Measurements from ENCODE around the gene FAM149B1. TPM values are rescaled to one million over a fixed set of nuclear protein-coding genes. Genes with fewer than 3 reads are reported as not detected.
A peak's percentile ranks its signal among the peaks of the same experiment; 100 is the strongest.
"Not testable (repeated sequence)": the region's sequence is repeated elsewhere in the genome, so short reads cannot be mapped to it uniquely, and the experiment has no call there.

The FAM149B1 gene
- total RNA-seq, 4 donors from 2014 or later, result 7.4 to 21.6 (median 13.2) TPM

GRCh38 chr10:73251683-73252444, 83.9 kb downstream of the FAM149B1 start:
- DNase-seq, result no peak
- H3K4me1 ChIP-seq, result peaks cover 0 to 30% (median 10%) of the 10 kb centered on the region in 4 donors
- H3K27ac ChIP-seq, result peak overlapping the region; percentile 84 to 92 (median 88)
- no peak for TF ChIP-seq POLR2A (IDR thresholded peaks at IDR 0.05)
- TF ChIP-seq, protein P1, sequence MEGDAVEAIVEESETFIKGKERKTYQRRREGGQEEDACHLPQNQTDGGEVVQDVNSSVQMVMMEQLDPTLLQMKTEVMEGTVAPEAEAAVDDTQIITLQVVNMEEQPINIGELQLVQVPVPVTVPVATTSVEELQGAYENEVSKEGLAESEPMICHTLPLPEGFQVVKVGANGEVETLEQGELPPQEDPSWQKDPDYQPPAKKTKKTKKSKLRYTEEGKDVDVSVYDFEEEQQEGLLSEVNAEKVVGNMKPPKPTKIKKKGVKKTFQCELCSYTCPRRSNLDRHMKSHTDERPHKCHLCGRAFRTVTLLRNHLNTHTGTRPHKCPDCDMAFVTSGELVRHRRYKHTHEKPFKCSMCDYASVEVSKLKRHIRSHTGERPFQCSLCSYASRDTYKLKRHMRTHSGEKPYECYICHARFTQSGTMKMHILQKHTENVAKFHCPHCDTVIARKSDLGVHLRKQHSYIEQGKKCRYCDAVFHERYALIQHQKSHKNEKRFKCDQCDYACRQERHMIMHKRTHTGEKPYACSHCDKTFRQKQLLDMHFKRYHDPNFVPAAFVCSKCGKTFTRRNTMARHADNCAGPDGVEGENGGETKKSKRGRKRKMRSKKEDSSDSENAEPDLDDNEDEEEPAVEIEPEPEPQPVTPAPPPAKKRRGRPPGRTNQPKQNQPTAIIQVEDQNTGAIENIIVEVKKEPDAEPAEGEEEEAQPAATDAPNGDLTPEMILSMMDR (IDR thresholded peaks at IDR 0.05), result no peak
- H3K4me3 ChIP-seq, result peak overlapping the region; percentile 67 to 79 (median 68)
- H3K27me3 ChIP-seq, result no peaks in the 10 kb centered on the region
- no peaks in the 10 kb centered on the region for H3K9me3 ChIP-seq
- H3K36me3 ChIP-seq, result peaks cover 0 to 21% (median 0%) of the 10 kb centered on the region in 3 donors

DNA sequence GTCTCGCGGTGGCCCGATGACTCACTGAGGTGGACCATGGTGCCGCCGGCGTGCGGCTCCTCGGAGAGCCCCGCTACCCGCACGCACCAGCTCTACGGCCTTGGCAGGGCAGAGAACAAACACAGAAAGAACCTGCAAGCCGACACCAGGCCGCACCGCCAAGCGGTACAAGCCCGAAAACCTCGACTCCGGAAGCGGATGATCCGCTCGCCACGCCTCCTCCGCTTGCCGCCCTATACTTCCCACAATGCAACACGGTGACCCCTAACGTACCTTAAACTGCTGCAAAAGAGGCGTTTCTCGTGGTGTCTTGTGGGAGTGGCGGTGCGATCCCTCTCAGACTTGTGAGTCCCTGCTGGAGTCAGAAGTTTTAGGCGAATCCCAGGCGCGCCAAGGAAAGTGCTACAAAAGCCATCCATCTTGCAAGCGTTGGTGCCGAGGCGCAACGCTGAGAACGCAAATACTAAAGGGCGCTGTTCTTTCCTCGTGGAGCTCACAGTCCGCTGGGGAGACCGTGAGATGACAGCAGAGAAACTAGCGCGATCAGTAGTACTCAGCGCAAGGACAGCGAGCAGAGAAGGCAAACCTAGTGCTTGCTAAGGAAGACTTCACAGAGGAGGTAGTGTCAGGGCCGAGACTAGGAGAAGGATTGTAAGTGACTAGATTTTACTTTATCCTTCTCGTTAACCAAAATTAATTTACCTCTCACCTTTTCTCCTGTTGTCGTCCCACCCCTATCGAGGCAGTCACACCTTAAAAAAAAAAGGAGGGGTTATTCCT, 84.7 kb downstream of the FAM149B1 start, which contains the start of gene MRPS16:
Gene MRPS16, minus strand, starts transcription at position 200 of the 780 bp plus-strand sequence. Its CDS starts 162 bp downstream, at position 38.
- Histone ChIP-seq H3K4me1 (peaks cover 0 to 28% (median 9%) of the 10 kb centered on the region in 4 donors), H3K4me3 (peak within 1 kb of the TSS; percentile 67 to 79 (median 68)), H3K27ac (peak within 1 kb of the TSS; percentile 84 to 92 (median 88)), H3K36me3 (peaks cover 0 to 21% (median 0%) of the 10 kb centered on the region in 3 donors), H3K9me3 (no peaks in the 10 kb centered on the region), H3K27me3 (no peaks in the 10 kb centered on the region)
- DNase-seq, result peak; percentile 93 to 98 (median 95)
- TF ChIP-seq, protein P1 (IDR thresholded peaks at IDR 0.05), result no peak
- peak; percentile 72 to 76 for TF ChIP-seq POLR2A (IDR thresholded peaks at IDR 0.05)

- TF ChIP-seq POLR2A (IDR thresholded peaks at IDR 0.05), result no peak
- TF ChIP-seq, protein P1 (IDR thresholded peaks at IDR 0.05), result no peak
- Histone ChIP-seq H3K4me3 (peak overlapping the region; percentile 67 to 79 (median 68)), H3K36me3 (peaks cover 0 to 21% (median 0%) of the 10 kb centered on the region in 3 donors), H3K27ac (peak overlapping the region; percentile 84 to 92 (median 88)), H3K9me3 (no peaks in the 10 kb centered on the region), H3K27me3 (no peaks in the 10 kb centered on the region), H3K4me1 (peaks cover 0 to 24% (median 8%) of the 10 kb centered on the region in 4 donors)
- no peak for DNase-seq
These were observed 85.3 kb downstream of the FAM149B1 start for GRCh38 chr10:73253225-73253555.

- H3K27me3 ChIP-seq, DNase-seq, H3K36me3 ChIP-seq, H3K4me1 ChIP-seq, H3K27ac ChIP-seq, H3K4me3 ChIP-seq, H3K9me3 ChIP-seq: not testable (repeated sequence)
These were observed 90.7 kb downstream of the FAM149B1 start for GRCh38 chr10:73258612-73259011.

DNA sequence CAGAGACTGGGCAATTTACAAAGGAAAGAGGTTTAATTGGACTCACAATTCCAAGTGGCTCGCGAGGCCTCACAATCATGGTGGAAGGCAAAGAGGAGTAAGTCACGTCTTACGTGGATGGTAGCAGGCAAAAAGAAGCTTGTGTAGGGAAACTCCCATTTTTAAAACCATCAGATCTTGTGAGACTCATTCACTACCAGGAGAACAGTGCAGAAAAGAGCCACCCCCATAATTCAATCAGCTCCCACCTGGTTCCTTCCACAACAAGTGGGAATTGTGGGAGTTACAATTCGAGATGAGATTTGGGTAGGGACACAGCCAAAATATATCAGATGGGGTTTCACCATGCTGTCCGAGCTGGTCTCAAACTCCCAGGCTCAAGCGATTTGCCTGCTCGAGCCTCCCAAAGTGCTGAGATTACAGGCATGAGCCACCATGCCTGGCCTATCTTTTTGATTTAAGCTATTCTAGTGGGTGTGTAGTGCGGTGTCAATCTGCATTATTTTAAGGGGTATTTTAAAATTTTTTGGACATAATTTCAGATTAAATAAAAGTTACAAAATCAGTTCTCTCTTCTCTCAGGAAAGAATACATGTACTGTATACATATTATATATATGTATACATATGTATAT, 93.6 kb downstream of the FAM149B1 start:
- H3K4me1 ChIP-seq, result no peaks in the 10 kb centered on the region
- no peaks in the 10 kb centered on the region for H3K9me3 ChIP-seq
- H3K27ac ChIP-seq, result no peak overlapping the region
- H3K36me3 ChIP-seq, result no peaks in the 10 kb centered on the region
- no peak overlapping the region for H3K4me3 ChIP-seq
- no peak for TF ChIP-seq POLR2A (IDR thresholded peaks at IDR 0.05)
- TF ChIP-seq, protein P1 (IDR thresholded peaks at IDR 0.05), result no peak
- DNase-seq, result no peak
- H3K27me3 ChIP-seq, result no peaks in the 10 kb centered on the region

Measured in Peyer's patch (tissue), 4 donors.